ENCODE data around the gene EML6. TPM values are rescaled to one million over a fixed set of nuclear protein-coding genes. Genes with fewer than 3 reads are reported as not detected.

The EML6 gene
- total and polyA plus RNA-seq, 2 of the 13 experiments (the other 11 are each of a cell fraction or from before 2014, with no cell fraction given): 17.2 to 32.4 TPM

DNA sequence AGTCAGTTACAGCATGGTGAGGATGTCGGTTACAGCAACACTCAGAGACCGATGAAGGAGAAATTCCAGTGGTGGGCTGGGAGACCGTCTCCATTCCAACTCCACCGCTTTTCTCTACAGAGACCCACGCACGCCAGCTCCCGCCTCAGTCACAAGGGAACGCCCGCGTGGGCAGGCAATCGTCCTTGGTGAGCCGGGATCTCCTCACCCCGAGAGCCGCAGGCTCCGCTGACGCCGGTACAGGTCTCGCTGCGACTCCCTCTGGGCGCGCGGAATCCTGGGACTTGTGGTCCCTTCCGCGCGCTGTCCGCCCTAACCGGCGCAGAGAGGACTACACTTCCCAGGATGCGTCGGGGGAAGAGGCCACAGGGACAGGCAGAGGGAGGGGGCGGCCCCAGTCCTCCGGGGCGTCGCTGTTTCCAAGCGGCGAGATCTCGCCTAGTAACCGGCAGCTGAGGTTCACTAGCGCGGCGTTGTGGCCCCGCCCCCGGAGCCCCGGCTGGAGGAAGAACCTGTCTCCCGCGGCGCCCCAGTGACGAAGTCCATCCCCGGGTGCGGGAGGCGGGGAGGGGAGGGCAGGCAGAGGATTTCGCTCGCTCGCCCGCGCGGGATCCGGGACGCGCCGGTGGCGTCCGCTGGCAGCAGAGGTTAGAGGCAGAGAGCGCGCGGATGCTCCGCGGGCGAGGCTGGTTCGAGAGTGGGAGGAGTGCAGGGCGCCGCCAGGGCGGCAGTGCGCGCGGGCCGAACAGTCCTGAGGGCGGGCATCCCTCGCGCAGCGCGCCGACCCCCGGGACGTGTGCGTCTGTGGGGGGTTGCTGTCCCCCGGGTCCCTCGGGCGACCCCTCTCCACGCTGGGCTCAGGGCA is at the start of gene EML6 (continued):
- TF ChIP-seq, protein P1, sequence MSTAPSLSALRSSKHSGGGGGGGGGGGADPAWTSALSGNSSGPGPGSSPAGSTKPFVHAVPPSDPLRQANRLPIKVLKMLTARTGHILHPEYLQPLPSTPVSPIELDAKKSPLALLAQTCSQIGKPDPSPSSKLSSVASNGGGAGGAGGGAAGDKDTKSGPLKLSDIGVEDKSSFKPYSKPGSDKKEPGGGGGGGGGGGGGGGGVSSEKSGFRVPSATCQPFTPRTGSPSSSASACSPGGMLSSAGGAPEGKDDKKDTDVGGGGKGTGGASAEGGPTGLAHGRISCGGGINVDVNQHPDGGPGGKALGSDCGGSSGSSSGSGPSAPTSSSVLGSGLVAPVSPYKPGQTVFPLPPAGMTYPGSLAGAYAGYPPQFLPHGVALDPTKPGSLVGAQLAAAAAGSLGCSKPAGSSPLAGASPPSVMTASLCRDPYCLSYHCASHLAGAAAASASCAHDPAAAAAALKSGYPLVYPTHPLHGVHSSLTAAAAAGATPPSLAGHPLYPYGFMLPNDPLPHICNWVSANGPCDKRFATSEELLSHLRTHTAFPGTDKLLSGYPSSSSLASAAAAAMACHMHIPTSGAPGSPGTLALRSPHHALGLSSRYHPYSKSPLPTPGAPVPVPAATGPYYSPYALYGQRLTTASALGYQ (CRISPR knock-in tag; IDR thresholded peaks at IDR 0.05): peak; percentile 37; the same call in 1 of the 2 replicates
- TF ChIP-seq ZNF558 (CRISPR knock-in tag; IDR thresholded peaks at IDR 0.05; ENCODE audit: borderline replicate concordance) (no peak; the same call in 1 of the 2 replicates), ZNF768 (CRISPR knock-in tag; IDR thresholded peaks at IDR 0.05) (peak; percentile 51; the same call in 1 of the 2 replicates), ZNF772 (CRISPR knock-in tag; IDR thresholded peaks at IDR 0.05) (peak; percentile 57; the same call in 1 of the 2 replicates), RFX1 (IDR thresholded peaks at IDR 0.05) (peak; percentile 89), GPN1 (CRISPR knock-in tag; IDR thresholded peaks at IDR 0.05; ENCODE audit: borderline replicate concordance) (no peak), POLR2G (IDR thresholded peaks at IDR 0.05; ENCODE audit: low read depth, low read length) (peak; percentile 95), NFE2 (CRISPR knock-in tag; IDR thresholded peaks at IDR 0.05) (no peak), CBFB (CRISPR knock-in tag; IDR thresholded peaks at IDR 0.05) (peak; percentile 76; the same call in 1 of the 2 replicates), ZNF563 (CRISPR knock-in tag; IDR thresholded peaks at IDR 0.05) (peak; percentile 94), KDM4B (CRISPR knock-in tag; IDR thresholded peaks at IDR 0.05) (peak; percentile 17; the same call in 1 of the 2 replicates), SIN3B (IDR thresholded peaks at IDR 0.05; ENCODE audit: low read length) (no peak), KLF6 (CRISPR knock-in tag; IDR thresholded peaks at IDR 0.05) (peak; percentile 69; the same call in 1 of the 2 replicates), PTBP1 (IDR thresholded peaks at IDR 0.05; ENCODE audit: low read depth, low read length, poor library complexity, severe bottlenecking) (peak; percentile 75), CHD2 (IDR thresholded peaks at IDR 0.05; ENCODE audit: low read depth, low read length) (peak; percentile 85), RCOR2 (CRISPR knock-in tag; IDR thresholded peaks at IDR 0.05) (peak; percentile 37; the same call in 1 of the 2 replicates), NFE2L1 (CRISPR knock-in tag; IDR thresholded peaks at IDR 0.05; ENCODE audit: borderline replicate concordance) (peak; percentile 73; the same call in 1 of the 2 replicates), RFX3 (CRISPR knock-in tag; IDR thresholded peaks at IDR 0.05) (peak; percentile 84), NFYB (CRISPR knock-in tag; IDR thresholded peaks at IDR 0.05) (peak; percentile 44)
- TF ChIP-seq, protein P2, sequence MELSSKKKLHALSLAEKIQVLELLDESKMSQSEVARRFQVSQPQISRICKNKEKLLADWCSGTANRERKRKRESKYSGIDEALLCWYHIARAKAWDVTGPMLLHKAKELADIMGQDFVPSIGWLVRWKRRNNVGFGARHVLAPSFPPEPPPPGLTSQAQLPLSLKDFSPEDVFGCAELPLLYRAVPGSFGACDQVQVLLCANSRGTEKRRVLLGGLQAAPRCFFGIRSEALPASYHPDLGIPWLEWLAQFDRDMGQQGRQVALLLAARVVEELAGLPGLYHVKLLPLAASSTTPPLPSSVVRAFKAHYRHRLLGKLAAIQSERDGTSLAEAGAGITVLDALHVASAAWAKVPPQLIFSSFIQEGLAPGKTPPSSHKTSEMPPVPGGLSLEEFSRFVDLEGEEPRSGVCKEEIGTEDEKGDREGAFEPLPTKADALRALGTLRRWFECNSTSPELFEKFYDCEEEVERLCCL (CRISPR knock-in tag; IDR thresholded peaks at IDR 0.05; ENCODE audit: borderline replicate concordance): 0 out of 2 replicates have a peak, but pooled peaks have one; percentile 79
- TF ChIP-seq, protein P3, sequence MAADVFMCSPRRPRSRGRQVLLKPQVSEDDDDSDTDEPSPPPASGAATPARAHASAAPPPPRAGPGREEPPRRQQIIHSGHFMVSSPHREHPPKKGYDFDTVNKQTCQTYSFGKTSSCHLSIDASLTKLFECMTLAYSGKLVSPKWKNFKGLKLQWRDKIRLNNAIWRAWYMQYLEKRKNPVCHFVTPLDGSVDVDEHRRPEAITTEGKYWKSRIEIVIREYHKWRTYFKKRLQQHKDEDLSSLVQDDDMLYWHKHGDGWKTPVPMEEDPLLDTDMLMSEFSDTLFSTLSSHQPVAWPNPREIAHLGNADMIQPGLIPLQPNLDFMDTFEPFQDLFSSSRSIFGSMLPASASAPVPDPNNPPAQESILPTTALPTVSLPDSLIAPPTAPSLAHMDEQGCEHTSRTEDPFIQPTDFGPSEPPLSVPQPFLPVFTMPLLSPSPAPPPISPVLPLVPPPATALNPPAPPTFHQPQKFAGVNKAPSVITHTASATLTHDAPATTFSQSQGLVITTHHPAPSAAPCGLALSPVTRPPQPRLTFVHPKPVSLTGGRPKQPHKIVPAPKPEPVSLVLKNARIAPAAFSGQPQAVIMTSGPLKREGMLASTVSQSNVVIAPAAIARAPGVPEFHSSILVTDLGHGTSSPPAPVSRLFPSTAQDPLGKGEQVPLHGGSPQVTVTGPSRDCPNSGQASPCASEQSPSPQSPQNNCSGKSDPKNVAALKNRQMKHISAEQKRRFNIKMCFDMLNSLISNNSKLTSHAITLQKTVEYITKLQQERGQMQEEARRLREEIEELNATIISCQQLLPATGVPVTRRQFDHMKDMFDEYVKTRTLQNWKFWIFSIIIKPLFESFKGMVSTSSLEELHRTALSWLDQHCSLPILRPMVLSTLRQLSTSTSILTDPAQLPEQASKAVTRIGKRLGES (CRISPR knock-in tag; IDR thresholded peaks at IDR 0.05; ENCODE audit: borderline replicate concordance): no peak
- TF ChIP-seq, protein P4, sequence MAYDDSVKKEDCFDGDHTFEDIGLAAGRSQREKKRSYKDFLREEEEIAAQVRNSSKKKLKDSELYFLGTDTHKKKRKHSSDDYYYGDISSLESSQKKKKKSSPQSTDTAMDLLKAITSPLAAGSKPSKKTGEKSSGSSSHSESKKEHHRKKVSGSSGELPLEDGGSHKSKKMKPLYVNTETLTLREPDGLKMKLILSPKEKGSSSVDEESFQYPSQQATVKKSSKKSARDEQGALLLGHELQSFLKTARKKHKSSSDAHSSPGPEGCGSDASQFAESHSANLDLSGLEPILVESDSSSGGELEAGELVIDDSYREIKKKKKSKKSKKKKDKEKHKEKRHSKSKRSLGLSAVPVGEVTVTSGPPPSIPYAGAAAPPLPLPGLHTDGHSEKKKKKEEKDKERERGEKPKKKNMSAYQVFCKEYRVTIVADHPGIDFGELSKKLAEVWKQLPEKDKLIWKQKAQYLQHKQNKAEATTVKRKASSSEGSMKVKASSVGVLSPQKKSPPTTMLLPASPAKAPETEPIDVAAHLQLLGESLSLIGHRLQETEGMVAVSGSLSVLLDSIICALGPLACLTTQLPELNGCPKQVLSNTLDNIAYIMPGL (CRISPR knock-in tag; IDR thresholded peaks at IDR 0.05; ENCODE audit: borderline replicate concordance in 1 of 2, low read depth in 1 of 2): peak; percentile 82 to 92; a peak in 3 of 4 replicates
